Kidney tubule cell (primary cell): ENCODE data around the gene TMEM214.

Source experiments
- DNase-seq: peaks from one replicate; pipeline ENCODE4 v3.0.0-alpha.2; 2018; ENCODE audit warnings: low spot score

TMEM214 gene

DNA sequence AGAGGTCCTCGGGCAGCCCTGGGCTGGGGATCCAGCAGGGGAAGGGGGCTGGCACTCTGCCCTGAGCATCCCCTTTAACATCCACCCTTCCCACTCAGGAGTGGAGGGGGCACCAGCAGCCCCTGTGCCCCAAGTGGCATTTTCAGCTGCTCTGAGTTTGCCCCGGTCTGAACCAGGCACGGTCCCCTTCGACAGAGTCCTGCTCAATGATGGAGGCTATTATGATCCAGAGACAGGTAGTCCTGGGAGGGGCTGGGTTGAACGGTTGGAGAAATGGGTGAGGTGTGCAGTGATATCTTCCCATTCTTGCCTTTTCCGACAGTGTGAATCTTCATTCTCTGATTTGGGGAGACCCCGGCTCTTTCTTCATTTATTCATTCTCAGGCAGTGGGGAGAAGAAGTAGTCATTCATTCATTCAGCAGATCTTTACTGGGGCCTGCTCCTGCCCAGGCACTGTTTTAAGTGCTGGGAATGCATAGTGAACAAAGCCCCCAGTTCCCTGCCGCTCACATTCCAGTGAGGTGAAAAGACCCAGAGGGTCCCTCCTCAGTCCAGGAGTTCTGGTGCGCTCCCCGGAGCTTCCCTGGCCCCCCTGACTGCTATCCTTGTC is 52.4 kb downstream of the TMEM214 start:
- no peak for DNase-seq

- DNase-seq: peak; percentile 70
These were observed 52.9 kb downstream of the TMEM214 start for GRCh38 chr2:27085673-27086089.

DNA sequence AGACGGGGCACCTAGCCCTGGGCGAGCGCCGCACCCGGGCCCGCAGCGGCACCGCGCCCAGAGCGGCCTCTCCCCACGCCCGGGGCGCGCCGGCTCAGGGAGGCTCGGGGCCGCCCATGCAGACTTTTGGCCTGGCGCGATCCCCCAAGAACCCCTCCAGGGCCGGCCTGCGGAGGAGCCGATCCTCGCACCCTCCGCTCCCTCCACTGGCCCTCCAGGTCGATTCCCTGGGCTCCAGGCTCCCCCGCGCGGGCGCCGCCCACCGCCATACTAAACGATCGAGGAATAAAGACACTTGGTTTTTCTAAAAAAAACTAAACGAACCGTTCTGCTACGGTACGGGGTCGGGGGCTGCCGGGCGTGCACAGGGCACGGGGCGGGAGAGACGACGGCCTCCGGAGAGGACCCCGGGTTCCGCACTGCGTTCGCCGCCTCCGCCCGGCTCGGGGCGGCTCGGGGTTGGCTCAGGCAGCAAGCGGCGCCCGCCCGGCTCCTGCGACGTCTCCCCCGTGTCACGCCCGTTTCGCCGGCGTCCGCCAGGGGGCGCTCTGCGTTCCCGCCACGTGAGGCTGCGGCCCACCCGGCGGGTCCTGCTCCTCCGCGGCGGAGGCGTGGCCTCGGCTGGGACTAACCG is 53.4 kb downstream of the TMEM214 start:
- DNase-seq: peak; percentile 92

- peak; percentile 64 for DNase-seq
These were observed 54.2 kb downstream of the TMEM214 start, which contains the start of gene KHK for GRCh38 chr2:27086724-27087593. Gene KHK, plus strand, starts transcription at chr2:27086772. Its CDS starts 488 bp downstream, at chr2:27087260.

DNA sequence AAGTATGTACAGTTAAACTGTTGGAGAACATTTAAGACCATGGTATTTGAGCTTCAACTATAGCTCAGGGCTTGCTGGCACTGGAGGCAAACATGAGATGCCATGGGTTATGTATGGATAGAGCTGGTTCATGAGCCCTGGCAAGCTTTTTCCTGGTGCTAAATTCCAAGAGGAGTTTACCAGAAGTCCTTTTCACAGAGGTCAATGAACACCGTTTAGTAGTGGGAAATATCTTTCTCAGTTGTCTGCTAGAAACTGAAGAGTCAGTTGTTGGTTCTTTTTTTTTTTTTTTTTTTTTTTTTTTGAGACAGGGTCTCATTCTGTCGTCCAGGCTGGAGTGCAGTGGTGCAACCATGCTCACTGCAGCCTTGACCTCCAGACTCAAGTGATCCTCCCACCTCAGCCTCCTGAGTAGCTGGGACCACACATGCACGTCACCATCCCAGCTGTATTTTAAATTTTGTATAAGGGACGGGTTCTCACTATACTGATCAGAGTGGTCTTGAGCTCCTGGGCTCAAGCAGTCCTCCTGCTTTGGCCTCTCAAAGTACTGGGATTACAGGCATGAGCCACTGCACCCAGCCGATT is 55.2 kb downstream of the TMEM214 start:
- no peak for DNase-seq

GRCh38 chr2:27088634-27089033 is 55.9 kb downstream of the TMEM214 start:
- DNase-seq: no peak

- DNase-seq: no peak
These were observed 56.6 kb downstream of the TMEM214 start for GRCh38 chr2:27089111-27089954.
